Tongue (tissue), 2 donors: ENCODE results near the gene HMGCS2. TPM values are rescaled to one million over a fixed set of nuclear protein-coding genes. Genes with fewer than 3 reads are reported as not detected.
A peak's percentile ranks its signal among the peaks of the same experiment; 100 is the strongest.

ENCODE experiments used
- DNase-seq: peaks from one replicate; pipeline ENCODE4 v3.0.0-alpha.2; 2015
- total RNA-seq: library from RNA; depleted of rRNA; stranded (reverse); fragments of >200 nt; gene quantifications from one replicate; pipeline ENCODE4 v1.2.3, GENCODE V29; 2014

The HMGCS2 gene
- total RNA-seq, 1 donor from 2014 or later = 0.92 TPM

GRCh38 chr1:119762953-119763352 is 5.8 kb downstream of the HMGCS2 start:
- DNase-seq = no peak

DNA sequence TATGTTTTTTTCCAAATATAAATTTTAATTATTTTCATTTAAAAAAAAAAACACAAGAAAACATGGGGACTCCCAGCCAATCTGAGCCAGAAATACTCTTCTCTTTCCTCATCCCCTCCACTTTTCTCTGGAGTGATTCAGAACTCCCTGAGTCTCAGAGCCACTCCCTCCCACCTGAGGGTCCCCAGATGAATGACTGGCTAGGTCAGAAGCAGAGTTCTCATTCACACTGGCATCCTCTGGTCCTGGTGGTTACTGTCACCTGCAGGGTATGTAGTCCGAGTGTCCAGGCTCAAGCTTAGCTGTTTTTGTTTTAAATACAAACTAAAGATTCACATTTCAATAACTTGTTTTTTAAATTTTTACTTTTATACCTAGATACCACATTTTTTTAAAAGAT is 6.3 kb downstream of the HMGCS2 start:
- no peak for DNase-seq

GRCh38 chr1:119758584-119758983 is 10.1 kb downstream of the HMGCS2 start:
- DNase-seq = no peak

- no peak for DNase-seq
Measured at GRCh38 chr1:119752592-119752991, 16.1 kb downstream of the HMGCS2 start.

- no peak for DNase-seq
Measured at GRCh38 chr1:119748040-119748439, 20.7 kb downstream of the HMGCS2 start.

DNA sequence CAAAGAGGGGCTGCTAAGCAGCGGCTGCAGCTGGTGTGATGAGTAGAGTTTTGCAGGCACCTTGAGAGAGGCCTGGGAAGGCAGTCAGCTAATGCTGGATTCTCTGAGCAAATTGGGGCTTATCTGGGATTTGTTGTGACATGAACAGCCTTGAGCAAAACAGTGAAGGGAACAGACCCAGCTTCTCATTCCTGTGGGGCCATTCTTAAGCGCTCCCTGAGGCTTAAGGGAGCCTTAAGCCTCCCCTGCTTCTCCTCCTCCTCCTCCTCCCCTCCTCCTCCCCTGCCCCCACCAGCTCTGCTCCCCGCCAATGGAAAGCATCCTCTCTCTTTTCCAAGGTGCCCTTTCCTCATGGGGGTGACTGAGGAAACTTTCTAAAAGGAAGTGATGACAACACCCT is 21.3 kb downstream of the HMGCS2 start:
- peak; percentile 54 for DNase-seq

DNA sequence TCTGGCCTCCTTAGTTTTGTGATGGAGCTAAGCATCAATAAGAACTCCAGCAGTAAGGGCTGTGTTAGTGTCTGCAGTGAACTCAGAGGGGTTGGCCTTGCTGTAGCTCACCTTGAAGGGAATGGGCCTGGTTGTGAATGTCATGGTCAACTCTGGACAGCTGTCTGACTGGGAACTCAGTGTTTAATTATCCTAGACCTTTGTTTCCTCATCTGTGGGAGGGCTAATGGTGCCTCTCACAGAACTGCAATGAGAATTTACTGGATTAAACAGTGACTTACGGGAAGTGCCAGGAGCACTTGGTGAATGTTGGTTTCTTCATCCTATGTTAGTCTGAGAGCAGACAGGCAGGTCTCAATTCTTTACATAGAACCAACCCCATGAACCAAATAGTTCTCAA is 23.7 kb downstream of the HMGCS2 start:
- DNase-seq = no peak

DNA sequence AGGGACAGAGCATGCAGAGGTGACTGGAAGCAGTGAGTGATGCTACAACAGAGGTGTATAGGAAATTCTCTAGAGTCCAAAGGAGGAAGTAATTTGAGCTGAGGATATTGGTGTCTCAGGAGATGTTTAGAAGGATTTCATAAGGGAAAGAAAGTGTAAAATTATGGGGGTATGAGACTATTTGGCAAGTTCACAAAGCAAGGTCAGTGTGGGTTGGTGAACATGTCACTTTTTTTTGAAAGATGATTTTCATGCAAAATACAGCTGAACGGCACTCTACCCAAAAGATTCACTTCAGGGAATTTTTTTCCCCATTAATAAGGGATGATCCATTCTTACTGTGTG is 24.1 kb downstream of the HMGCS2 start:
- no peak for DNase-seq

DNA sequence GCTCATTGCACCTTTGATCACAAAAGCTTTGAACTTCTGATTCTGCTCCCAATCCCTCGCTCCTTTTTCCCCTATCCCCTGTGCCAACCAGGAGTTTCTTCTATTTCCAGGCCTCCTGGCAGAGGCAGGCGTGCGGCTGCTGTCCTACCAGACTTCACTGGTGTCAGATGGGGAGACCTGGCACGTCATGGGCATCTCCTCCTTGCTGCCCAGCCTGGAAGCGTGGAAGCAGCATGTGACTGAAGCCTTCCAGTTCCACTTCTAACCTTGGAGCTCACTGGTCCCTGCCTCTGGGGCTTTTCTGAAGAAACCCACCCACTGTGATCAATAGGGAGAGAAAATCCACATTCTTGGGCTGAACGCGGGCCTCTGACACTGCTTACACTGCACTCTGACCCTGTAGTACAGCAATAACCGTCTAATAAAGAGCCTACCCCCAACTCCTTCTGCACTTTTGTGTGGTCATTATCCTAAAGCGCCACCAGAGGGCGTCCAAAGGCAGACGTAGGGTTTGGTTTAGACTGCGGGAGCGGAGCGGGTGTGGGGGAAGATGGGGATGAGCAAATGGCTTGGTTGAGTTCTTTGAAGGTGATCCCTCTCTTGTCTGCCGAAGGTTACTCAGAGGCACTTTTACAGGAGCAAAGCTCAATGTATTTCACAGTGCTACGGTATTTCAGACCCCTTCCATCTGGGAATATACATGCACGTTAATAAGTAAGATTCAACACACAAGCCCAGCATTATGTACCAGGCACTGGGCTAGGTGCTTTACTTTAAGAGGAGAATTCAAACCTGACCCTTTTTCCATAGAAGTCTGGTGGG is 24.7 kb downstream of the HMGCS2 start:
- peak; percentile 91 for DNase-seq

DNA sequence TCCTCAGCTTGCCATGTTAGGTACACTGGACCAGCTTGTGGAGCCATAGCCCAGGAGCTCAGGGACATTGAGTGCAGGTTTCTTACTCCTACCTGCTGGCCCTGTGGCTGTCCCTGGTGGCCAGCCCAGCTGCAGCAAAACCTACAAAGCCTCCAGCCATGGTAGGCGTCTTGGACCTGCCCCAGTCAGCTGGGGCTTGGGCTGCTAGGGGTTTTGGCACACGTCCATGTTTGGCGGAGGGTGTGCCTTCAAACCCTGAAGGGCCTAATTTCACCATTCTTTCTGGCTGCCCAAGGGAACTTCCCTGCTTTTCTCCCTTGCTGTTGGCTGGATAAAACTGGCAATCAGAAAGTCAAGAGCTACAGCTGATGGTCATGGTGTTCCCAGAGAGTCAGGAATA is 25.4 kb downstream of the HMGCS2 start:
- no peak for DNase-seq

- no peak for DNase-seq
Measured at GRCh38 chr1:119742677-119743076, 26.0 kb downstream of the HMGCS2 start.

DNA sequence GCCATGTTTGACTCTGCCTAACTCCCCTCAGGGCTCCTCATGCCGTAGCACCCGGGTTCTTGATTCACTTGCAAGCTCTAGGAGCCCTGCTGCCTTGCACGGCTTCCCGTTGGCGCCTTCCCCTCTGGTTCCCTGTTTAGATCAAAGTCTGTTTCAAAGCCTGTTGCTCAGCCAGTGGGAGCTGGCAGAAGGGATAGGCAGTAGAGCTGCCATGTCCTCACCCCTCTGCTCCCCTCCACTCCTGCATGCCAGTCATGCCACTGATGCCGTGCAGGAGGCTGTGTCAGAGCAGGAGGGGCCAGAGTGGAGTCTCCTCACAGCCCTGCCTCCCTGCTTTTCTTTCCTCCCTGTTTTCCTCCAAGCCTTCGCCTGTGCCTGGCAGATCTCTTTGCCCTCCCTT is 26.5 kb downstream of the HMGCS2 start:
- DNase-seq = no peak

- no peak for DNase-seq
Measured at GRCh38 chr1:119740896-119741780, 27.6 kb downstream of the HMGCS2 start.

- DNase-seq = no peak
Measured at GRCh38 chr1:119740261-119740660, 28.4 kb downstream of the HMGCS2 start.

GRCh38 chr1:119739150-119739549 is 29.6 kb downstream of the HMGCS2 start:
- no peak for DNase-seq

- no peak for DNase-seq
Measured at GRCh38 chr1:119738100-119738720, 30.5 kb downstream of the HMGCS2 start.

- DNase-seq = peak; percentile 73
Measured at GRCh38 chr1:119737040-119737682, 31.5 kb downstream of the HMGCS2 start.

DNA sequence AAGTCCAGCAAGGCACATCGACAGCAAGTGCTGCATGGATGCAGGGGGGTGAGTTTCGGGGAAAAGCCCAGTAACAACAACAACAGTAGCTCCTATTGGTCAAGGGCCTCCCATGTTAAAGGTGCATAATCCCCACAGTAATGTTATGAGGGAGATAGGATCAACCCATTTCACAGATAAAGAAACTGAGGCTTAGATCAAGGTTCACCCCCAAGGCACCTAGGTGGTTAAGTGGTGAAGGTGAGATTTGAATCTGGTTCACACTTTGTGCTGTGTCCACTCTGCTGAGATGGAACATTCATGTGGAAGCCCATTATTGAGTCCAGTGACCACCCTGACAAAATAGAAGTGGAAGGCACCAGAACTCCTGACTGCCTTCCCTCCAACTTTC is 32.1 kb downstream of the HMGCS2 start:
- no peak for DNase-seq

DNA sequence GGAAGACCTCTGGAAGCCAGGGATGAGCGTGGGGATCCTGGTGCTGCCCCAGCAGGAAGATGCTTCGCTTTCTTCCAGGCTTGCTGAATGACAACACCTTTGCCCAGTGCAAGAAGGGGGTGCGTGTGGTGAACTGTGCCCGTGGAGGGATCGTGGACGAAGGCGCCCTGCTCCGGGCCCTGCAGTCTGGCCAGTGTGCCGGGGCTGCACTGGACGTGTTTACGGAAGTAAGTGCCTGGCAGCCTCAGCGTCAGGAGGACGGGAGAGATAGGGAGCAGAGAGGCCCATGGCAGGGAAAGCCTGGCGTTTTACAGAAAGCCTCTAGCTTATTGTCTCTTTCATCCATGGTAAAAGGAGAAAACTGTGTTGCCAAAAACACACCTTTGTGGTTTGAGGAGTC is 33.5 kb downstream of the HMGCS2 start:
- DNase-seq = no peak

DNA sequence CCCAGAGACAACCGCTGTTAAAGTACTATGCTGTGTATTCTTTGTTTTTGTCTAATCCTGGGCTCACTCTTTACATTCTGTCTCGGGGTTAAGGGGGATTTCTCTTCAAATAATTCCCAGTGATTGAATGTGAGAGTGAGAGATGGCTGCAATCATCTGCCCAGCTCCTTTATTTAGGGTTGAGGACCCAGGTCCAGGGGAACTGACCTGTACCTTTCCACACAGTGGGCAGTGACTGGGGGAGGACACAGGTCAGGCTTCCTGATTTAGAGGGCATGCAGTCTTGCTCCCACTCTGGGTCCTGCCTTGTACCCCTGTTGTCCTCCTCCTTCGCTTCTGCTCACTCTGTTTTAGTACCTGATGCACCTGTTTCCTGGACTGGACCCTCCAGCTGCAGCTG is 35.0 kb downstream of the HMGCS2 start:
- no peak for DNase-seq

GRCh38 chr1:119732465-119733168 is 36.1 kb downstream of the HMGCS2 start:
- DNase-seq = no peak
